ENCODE measurements around the gene LRRC3C. TPM values are rescaled to one million over a fixed set of nuclear protein-coding genes. Genes with fewer than 3 reads are reported as not detected.

Gene LRRC3C
- total RNA-seq, 1 donor from 2014 or later, result not detected

- no peak for DNase-seq (ENCODE audit: low read depth, low spot score)
Measured at GRCh38 chr17:39974433-39974832, 46.9 kb downstream of the LRRC3C start.

- DNase-seq (ENCODE audit: low read depth, low spot score), result no peak
Measured at GRCh38 chr17:39975801-39976200, 48.3 kb downstream of the LRRC3C start.

- DNase-seq (ENCODE audit: low read depth, low spot score), result no peak
Measured at GRCh38 chr17:39979016-39979670, 51.6 kb downstream of the LRRC3C start.

GRCh38 chr17:39979893-39980350 is 52.4 kb downstream of the LRRC3C start:
- no peak for DNase-seq (ENCODE audit: low read depth, low spot score)

- peak; percentile 99 for DNase-seq (ENCODE audit: low read depth, low spot score)
Measured at GRCh38 chr17:39980351-39981206, 53.0 kb downstream of the LRRC3C start, which contains the start of gene PSMD3. PSMD3 (plus strand) TSS chr17:39980807; CDS start chr17:39980971, 164 bp downstream.

- DNase-seq (ENCODE audit: low read depth, low spot score), result no peak
Measured at GRCh38 chr17:39981207-39981741, 53.7 kb downstream of the LRRC3C start.

- DNase-seq (ENCODE audit: low read depth, low spot score), result no peak
Measured at GRCh38 chr17:39981766-39982375, 54.3 kb downstream of the LRRC3C start.

- no peak for DNase-seq (ENCODE audit: low read depth, low spot score)
Measured at GRCh38 chr17:39988206-39988810, 60.8 kb downstream of the LRRC3C start.

- no peak for DNase-seq (ENCODE audit: low read depth, low spot score)
Measured at GRCh38 chr17:39994448-39994847, 66.9 kb downstream of the LRRC3C start.

Other genes with a start within 250 kb of the LRRC3C start
- gene PGAP3, start 239.7 kb upstream of the LRRC3C start, total RNA-seq, result 3.5 and 4.2 TPM in 2 replicates
- gene ERBB2, start 227.7 kb upstream of the LRRC3C start, total RNA-seq, result 17.9 and 21.2 TPM in 2 replicates
- 12.5 and 16.7 TPM in 2 replicates for gene MIEN1, start 197.2 kb upstream of the LRRC3C start, total RNA-seq
- gene GRB7, start 189.8 kb upstream of the LRRC3C start, total RNA-seq, result 0.04 TPM in 1 of 2 replicates, not detected in the other
- not detected in 2 replicates for gene IKZF3, start 63.4 kb upstream of the LRRC3C start, total RNA-seq
- gene ZPBP2, start 59.5 kb upstream of the LRRC3C start, total RNA-seq, result not detected in 2 replicates
- gene GSDMB, start 9.1 kb upstream of the LRRC3C start, total RNA-seq, result 2.2 and 3.1 TPM in 2 replicates
- 25.7 and 26.6 TPM in 2 replicates for gene ORMDL3, start 131 bp upstream of the LRRC3C start, total RNA-seq
- not detected in 2 replicates for gene GSDMA, start 35.3 kb downstream of the LRRC3C start, total RNA-seq
- 138 and 151 TPM in 2 replicates for gene PSMD3, start 53.1 kb downstream of the LRRC3C start, total RNA-seq
- 0.92 and 1.8 TPM in 2 replicates for gene CSF3, start 87.7 kb downstream of the LRRC3C start, total RNA-seq
- gene MED24, start 126.7 kb downstream of the LRRC3C start, total RNA-seq, result 38.7 and 71.2 TPM in 2 replicates
- 14.2 and 26.4 TPM in 2 replicates for gene THRA, start 135.2 kb downstream of the LRRC3C start, total RNA-seq
- 0.73 and 0.78 TPM in 2 replicates for gene NR1D1, start 172.9 kb downstream of the LRRC3C start, total RNA-seq
- 29.9 and 43.4 TPM in 2 replicates for gene MSL1, start 194.2 kb downstream of the LRRC3C start, total RNA-seq
- gene CASC3, start 212.8 kb downstream of the LRRC3C start, total RNA-seq, result 23.8 and 28.7 TPM in 2 replicates
- 0.46 and 0.99 TPM in 2 replicates for gene RAPGEFL1, start 249.7 kb downstream of the LRRC3C start, total RNA-seq